Calu3 (cell line): ENCODE results near the gene SCML2. TPM values are rescaled to one million over a fixed set of nuclear protein-coding genes. Genes with fewer than 3 reads are reported as not detected.
"Not testable (repeated sequence)": the region's sequence is repeated elsewhere in the genome, so short reads cannot be mapped to it uniquely, and the experiment has no call there.

Experiments
- BruUV-seq: library from RNA; stranded (reverse); fragments of 400-500 nt; replicated peaks from 2 replicates; lab custom pipeline; 2021; lab: Mats Ljungman, UMichigan
- CTCF ChIA-PET: fragments of 300-600 bp; sonication (Branson Sonifier 250); formaldehyde crosslinking; loops from one replicate; lab custom pipeline; 2022; ENCODE audit warnings: antibody characterized with exemption; lab: Charles Lee
- DNase-seq: peaks from one replicate; pipeline ENCODE4 v3.0.0; 2022
- H3K27ac Mint-ChIP-seq: one replicate; pipeline ENCODE4 v1.8.0; 2022; ENCODE audit warnings: mixed read lengths; ENCODE audit not compliant: unreplicated experiment
- H3K27me3 Mint-ChIP-seq: one replicate; pipeline ENCODE4 v1.8.0; 2022; ENCODE audit warnings: mixed read lengths; ENCODE audit not compliant: unreplicated experiment
- H3K36me3 Mint-ChIP-seq: one replicate; pipeline ENCODE4 v1.8.0; 2022; ENCODE audit warnings: mild to moderate bottlenecking, moderate library complexity, mixed read lengths; ENCODE audit not compliant: insufficient read depth, unreplicated experiment
- H3K4me1 Mint-ChIP-seq: one replicate; pipeline ENCODE4 v1.8.0; 2022; ENCODE audit warnings: mild to moderate bottlenecking, low read depth, mixed read lengths; ENCODE audit not compliant: unreplicated experiment
- H3K4me3 Mint-ChIP-seq: one replicate; pipeline ENCODE4 v1.8.0; 2022; ENCODE audit warnings: mild to moderate bottlenecking, low read depth, moderate library complexity, mixed read lengths; ENCODE audit not compliant: unreplicated experiment
- H3K9me3 Mint-ChIP-seq: one replicate; pipeline ENCODE4 v1.8.0; 2022; ENCODE audit warnings: low read depth, mixed read lengths; ENCODE audit not compliant: unreplicated experiment
- CTCF ChIP-seq: fragments of 200-600 bp; IDR thresholded peaks from one replicate; pipeline ENCODE4 v1.8.0; 2022; ENCODE audit warnings: antibody characterized with exemption; ENCODE audit not compliant: unreplicated experiment
- intact Hi-C: fragments of 100-400 bp; cut with micrococcal nuclease; formaldehyde crosslinking; loops from one replicate; pipeline ENCODE4 v1.10.0; 2022; ENCODE audit not compliant: unreplicated experiment
- total RNA-seq: library from RNA; stranded (reverse); gene quantifications from 2 replicates; pipeline ENCODE4 v1.2.3, GENCODE V29; 2022

SCML2 gene
- total RNA-seq, 1 experiment from 2014 or later: 1.4 TPM

GRCh38 chrX:18252644-18253359, 101.7 kb downstream of the SCML2 start:
- Mint-ChIP-seq H3K27ac (no peak overlapping the region), H3K9me3 (no peaks in the 10 kb centered on the region), H3K27me3 (no peaks in the 10 kb centered on the region), H3K4me1 (no peaks in the 10 kb centered on the region), H3K4me3 (no peak overlapping the region), H3K36me3 (no peaks in the 10 kb centered on the region)
- TF ChIP-seq CTCF: no peak
- BruUV-seq: no TSS peak
- CTCF ChIA-PET: no interaction called here
- no peak for DNase-seq
- intact Hi-C loops: no loop called here

- peaks cover 34% of the 10 kb centered on the region for H3K27me3 Mint-ChIP-seq
- BruUV-seq, H3K36me3 Mint-ChIP-seq, CTCF ChIA-PET, DNase-seq, intact Hi-C loops, H3K4me1 Mint-ChIP-seq, H3K4me3 Mint-ChIP-seq, H3K9me3 Mint-ChIP-seq, H3K27ac Mint-ChIP-seq: not testable (repeated sequence)
These were observed 124.8 kb downstream of the SCML2 start for GRCh38 chrX:18229646-18230045.

GRCh38 chrX:18228069-18228468, 126.4 kb downstream of the SCML2 start:
- CTCF ChIA-PET: interaction anchor here (0.7 kb wide), 1 partner anchor 78 kb away, joined by 5 read pairs; no protein-coding TSS in a partner anchor
- Mint-ChIP-seq H3K27ac (no peak overlapping the region), H3K4me1 (no peaks in the 10 kb centered on the region), H3K4me3 (no peak overlapping the region), H3K9me3 (no peaks in the 10 kb centered on the region), H3K27me3 (peaks cover 34% of the 10 kb centered on the region), H3K36me3 (no peaks in the 10 kb centered on the region)
- intact Hi-C loops: no loop called here
- no peak for TF ChIP-seq CTCF
- BruUV-seq: no TSS peak
- DNase-seq: no peak

GRCh38 chrX:18227458-18227857, 127.0 kb downstream of the SCML2 start:
- Mint-ChIP-seq H3K27ac (no peak overlapping the region), H3K9me3 (no peaks in the 10 kb centered on the region), H3K36me3 (no peaks in the 10 kb centered on the region), H3K4me3 (no peak overlapping the region), H3K27me3 (peaks cover 30% of the 10 kb centered on the region), H3K4me1 (no peaks in the 10 kb centered on the region)
- no peak for DNase-seq
- BruUV-seq: no TSS peak
- CTCF ChIA-PET: no interaction called here
- intact Hi-C loops: no loop called here
- no peak for TF ChIP-seq CTCF

GRCh38 chrX:18220786-18221185, 133.7 kb downstream of the SCML2 start, which contains the start of gene BEND2:
Gene BEND2, minus strand, starts transcription at chrX:18220886. Its CDS starts 136 bp downstream, at chrX:18220750.
- Mint-ChIP-seq H3K36me3 (no peaks in the 10 kb centered on the region), H3K27ac (no peak within 1 kb of the TSS), H3K4me1 (no peaks in the 10 kb centered on the region), H3K4me3 (no peak within 1 kb of the TSS), H3K27me3 (no peaks in the 10 kb centered on the region), H3K9me3 (no peaks in the 10 kb centered on the region)
- CTCF ChIA-PET: no interaction called here
- no peak for DNase-seq
- no peak for TF ChIP-seq CTCF
- intact Hi-C loops: no loop called here
- BruUV-seq: no TSS peak
